GM12864 (cell line): ENCODE measurements around the gene PIP4K2B.

ENCODE experiments used
- DNase-seq: peaks from one replicate; pipeline ENCODE4 v3.0.0-alpha.2; 2011; ENCODE audit warnings: low read depth
- H3K4me3 ChIP-seq: 2 replicates; pipeline ENCODE4 v1.5.1; 2011; ENCODE audit warnings: mild to moderate bottlenecking, low read depth, low read length, control low read depth
- TF ChIP-seq, protein P1 (sequence below): IDR thresholded peaks from 2 replicates; pipeline ENCODE4 v1.5.1; 2011; ENCODE audit warnings: low read depth, mild to moderate bottlenecking, moderate library complexity, low read length, control low read depth, inconsistent platforms; ENCODE audit errors: missing control alignments

PIP4K2B gene

DNA sequence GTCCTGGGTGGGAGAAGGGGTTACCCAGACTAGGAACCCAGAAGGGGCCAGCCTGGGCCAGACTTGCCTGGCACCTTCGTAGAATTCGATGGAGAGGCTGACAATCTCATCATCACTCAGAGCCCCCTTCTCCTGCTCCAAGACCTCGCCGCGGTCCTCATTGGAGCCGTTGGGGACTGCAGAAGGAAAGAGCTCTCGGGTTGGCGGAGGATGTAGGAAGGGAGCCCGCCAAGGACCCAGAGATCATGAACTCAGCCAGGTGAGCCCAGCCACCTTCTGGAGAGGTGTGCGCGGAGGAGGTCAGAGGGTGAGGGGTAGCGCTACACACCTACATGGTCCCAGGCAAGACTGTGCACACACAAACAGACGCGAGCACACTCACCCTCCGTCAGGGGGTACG lies 60.7 kb downstream of the PIP4K2B start:
- TF ChIP-seq, protein P1, sequence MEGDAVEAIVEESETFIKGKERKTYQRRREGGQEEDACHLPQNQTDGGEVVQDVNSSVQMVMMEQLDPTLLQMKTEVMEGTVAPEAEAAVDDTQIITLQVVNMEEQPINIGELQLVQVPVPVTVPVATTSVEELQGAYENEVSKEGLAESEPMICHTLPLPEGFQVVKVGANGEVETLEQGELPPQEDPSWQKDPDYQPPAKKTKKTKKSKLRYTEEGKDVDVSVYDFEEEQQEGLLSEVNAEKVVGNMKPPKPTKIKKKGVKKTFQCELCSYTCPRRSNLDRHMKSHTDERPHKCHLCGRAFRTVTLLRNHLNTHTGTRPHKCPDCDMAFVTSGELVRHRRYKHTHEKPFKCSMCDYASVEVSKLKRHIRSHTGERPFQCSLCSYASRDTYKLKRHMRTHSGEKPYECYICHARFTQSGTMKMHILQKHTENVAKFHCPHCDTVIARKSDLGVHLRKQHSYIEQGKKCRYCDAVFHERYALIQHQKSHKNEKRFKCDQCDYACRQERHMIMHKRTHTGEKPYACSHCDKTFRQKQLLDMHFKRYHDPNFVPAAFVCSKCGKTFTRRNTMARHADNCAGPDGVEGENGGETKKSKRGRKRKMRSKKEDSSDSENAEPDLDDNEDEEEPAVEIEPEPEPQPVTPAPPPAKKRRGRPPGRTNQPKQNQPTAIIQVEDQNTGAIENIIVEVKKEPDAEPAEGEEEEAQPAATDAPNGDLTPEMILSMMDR = no peak
- no peak for DNase-seq
- H3K4me3 ChIP-seq = no peak overlapping the region

DNA sequence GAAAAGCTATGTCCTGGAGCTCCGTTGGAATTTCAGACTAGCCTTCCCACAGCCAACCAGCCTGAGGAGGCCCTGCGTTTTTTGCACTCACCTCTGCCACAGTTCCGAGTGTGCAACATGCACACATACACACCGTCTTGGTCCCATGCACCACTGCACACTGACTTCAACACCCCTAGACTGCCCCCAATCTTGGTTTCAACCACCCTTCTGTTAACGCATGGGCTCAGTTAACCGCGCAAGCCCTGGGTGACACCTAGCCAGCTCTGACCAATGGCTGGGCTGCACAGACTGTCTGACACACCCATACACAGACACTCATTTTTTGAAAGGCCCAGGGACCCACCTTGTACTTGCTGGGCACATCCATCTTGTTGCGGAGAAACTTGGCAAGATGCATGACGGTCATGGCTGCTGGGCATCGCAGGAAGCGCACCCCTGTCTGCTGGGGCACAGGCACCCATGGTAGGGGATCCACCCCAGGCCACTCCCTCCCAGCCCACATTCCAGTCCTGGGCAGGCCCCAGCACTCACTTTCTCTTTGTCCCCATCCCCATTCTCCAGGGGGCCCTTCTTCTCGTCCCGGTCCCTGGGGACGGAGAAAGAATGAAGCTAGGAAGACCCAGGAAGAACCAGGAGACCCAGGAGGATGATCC lies 61.2 kb downstream of the PIP4K2B start:
- H3K4me3 ChIP-seq = no peak overlapping the region
- no peak for DNase-seq
- TF ChIP-seq, protein P1 = no peak

DNA sequence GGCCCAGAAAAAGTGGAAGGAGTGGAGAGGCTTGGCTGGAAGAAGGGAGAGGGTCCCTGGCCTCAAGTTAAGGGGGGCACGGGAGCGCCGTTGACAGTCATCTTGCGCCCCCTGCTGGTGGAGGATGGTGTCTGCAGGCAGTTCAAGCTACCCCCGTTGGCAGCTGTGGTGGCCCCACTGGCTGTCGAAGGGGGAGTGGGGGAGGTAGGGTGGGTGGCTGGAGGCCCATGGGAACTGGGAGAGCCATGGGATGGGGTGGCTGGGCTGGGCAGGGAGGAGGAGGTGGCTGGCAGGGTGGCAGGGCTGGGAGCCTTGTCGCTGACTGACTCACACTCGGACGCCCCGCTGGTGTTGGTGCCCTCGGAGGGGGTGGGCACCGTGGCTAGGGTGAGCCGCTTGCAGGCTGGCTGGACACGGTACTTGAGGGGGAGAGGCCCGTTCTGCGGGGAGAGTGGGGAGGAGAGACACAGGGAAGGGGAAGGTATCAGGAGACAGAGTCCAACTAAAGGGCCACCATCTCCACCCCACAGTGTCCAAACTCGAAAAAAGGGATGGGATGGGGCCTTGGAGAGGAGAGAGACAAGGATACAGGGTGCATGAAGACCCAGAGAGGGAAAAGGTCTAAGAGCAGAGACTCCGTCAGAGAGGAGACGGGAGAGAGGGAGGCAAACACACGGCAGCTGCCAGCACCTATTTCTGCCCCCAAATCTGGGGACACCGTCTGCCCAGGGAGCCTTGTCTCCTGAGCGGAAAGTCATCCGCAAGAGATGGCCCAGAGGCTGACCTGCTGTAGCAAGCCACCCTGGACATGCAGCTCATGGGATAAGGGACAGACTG lies 64.0 kb downstream of the PIP4K2B start:
- TF ChIP-seq, protein P1 = peak; percentile 95
- DNase-seq = no peak
- H3K4me3 ChIP-seq = no peak overlapping the region

DNA sequence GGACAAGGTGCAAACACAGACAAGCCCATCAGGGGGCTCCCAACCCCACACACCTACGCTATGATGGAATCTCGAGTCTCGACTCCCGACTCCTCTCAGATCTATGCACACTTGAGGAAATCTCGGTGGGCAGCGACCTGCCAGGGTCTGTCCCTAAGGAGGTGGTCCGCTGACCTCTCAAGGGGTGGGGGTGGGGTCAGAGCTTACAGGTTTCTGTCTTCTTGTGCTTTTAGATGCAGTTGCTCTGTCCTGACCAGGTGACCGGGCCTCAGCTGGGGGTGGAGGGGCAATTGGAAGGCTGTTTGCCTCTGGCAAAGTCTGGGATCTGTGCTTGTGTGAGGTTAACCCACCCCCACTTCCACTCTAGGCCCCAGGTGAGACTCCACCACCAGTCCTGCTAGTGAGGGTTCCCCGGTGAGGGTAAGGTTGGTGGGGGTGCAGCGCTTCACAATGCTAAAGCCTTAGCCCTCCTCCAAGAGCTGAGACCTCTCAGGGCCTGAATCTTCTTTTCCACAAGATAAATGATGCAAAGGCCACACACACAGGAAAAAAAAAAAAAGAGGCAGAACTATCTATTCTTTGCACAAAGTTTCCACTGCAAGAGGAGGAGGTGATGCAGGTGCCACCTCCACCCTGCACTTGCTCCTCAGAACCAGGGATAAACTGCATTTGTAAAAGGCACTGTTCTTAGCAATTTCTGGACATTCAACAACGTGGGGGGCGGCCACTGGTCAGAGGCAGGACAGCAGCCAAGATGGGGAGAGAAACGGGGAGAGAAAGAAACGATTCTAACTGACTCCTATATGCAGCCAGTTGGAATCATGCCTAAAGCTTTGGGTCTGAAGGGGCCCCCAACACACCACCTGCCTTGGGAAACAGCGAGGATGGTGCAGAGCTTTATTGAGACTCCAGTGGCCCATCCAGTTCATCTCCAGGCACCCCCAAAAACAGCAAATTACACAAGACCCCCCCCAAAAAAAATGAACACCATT lies 65.1 kb downstream of the PIP4K2B start:
- no peak overlapping the region for H3K4me3 ChIP-seq
- no peak for DNase-seq
- TF ChIP-seq, protein P1 = peak; percentile 52

DNA sequence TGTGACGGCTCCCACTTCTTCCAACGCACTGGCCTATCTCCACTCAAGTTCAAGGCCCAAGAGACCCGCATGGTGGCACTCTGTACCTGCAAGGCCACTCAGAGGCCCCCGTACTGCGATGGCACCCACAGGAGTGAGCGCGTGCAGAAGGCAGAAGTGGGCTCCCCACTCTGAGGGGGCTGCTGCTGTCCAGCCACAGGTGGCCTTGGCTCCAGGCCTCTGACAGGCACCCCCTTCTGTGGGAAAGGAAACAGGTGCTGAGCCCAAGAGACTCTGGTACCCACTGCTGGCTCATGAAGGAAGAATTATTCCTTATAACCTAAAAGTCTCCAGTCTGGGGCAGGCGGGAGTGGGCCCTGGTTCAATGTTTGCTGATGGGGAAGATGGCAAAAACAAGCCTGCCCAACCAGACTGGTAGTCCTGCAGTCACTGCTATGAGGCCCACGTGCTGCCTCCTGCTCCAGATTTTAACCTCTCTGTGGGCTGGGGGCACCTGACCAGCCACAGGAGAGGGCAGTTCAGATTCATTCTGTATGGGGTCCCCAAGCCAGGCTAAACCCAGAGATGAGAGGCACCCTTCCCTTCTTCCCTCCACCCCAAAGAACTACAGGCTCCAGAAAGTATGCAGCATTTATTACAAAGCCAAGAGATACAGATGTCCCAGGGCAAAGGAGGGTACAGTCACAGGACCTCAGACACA lies 65.9 kb downstream of the PIP4K2B start:
- H3K4me3 ChIP-seq = no peak overlapping the region
- TF ChIP-seq, protein P1 = no peak
- DNase-seq = no peak
